ENCODE data around the gene OTOF. TPM values are rescaled to one million over a fixed set of nuclear protein-coding genes. Genes with fewer than 3 reads are reported as not detected.

Gene OTOF
- total RNA-seq, 1 experiment from 2014 or later = 0.10 TPM

- ChIA-PET POLR2A (no interaction called here), CTCF (no interaction called here), RAD21 (ENCODE audit: low non-redundant PET in 1 of 2, low total read pairs in 2 of 2, uncharacterized antibody in 2 of 2, unreplicated experiment in 2 of 2) (no interaction called here)
- ATAC-seq (no peak), DNase-seq (ENCODE audit: low read depth, low spot score) (no peak)
- BruUV-seq (replicated peaks) = no TSS peak
- intact Hi-C loops (cut with micrococcal nuclease) = no loop called here
- Histone ChIP-seq H4K20me1 (ENCODE audit: insufficient read depth) (no peaks in the 10 kb centered on the region), H2AFZ (ENCODE audit: low read depth, low read length, poor library complexity, severe bottlenecking) (no peak overlapping the region), H3K4me3 (replicated peaks in 1 of 2; ENCODE audit: low read depth in 1 of 2, low read length in 2 of 2) (no peak overlapping the region), H3K36me3 (ENCODE audit: control insufficient read depth in 1 of 2, insufficient read depth in 2 of 2, low read length in 2 of 2) (no peaks in the 10 kb centered on the region), H3K9me3 (ENCODE audit: control insufficient read depth in 1 of 2, insufficient read depth in 1 of 2, low read depth in 1 of 2, low read length in 2 of 2) (no peaks in the 10 kb centered on the region), H3K27ac (ENCODE audit: low read depth, low read length) (no peak overlapping the region), H3K4me1 (ENCODE audit: control insufficient read depth in 1 of 2, insufficient read depth in 2 of 2, low read length in 2 of 2) (no peaks in the 10 kb centered on the region), H3K27me3 (ENCODE audit: insufficient read depth, low read length) (0 out of 2 replicates have a peak, but pooled peaks cover 4% of the 10 kb centered on the region), H3K9me2 (ENCODE audit: insufficient read depth) (no peaks in the 10 kb centered on the region), H3K4me2 (ENCODE audit: low read length) (no peak overlapping the region), H3K9ac (ENCODE audit: low read length) (no peak overlapping the region), H3K79me2 (ENCODE audit: insufficient read depth, low read length) (no peaks in the 10 kb centered on the region)
- TF ChIP-seq RAD21 (IDR thresholded peaks at IDR 0.05; ENCODE audit: low read depth) = no peak
- no peak for TF ChIP-seq POLR2A (IDR thresholded peaks at IDR 0.05; ENCODE audit: borderline replicate concordance, extremely low read depth, insufficient read depth, insufficient read length)
- TF ChIP-seq ZBTB33 (IDR thresholded peaks at IDR 0.05; ENCODE audit: extremely low read depth, insufficient replicate concordance, low read length) = no peak
- TF ChIP-seq YY1 (IDR thresholded peaks at IDR 0.05; ENCODE audit: extremely low read depth, insufficient replicate concordance, low read depth, low read length) = no peak
- TF ChIP-seq REST (IDR thresholded peaks at IDR 0.05; ENCODE audit: low read depth) = no peak
- no peak for TF ChIP-seq SP1 (IDR thresholded peaks at IDR 0.05; ENCODE audit: low read depth)
- TF ChIP-seq FOSL1 (IDR thresholded peaks at IDR 0.05; ENCODE audit: low read depth) = no peak
- no peak for TF ChIP-seq EGR1 (IDR thresholded peaks at IDR 0.05; ENCODE audit: low read depth)
- no peak for TF ChIP-seq CEBPB (IDR thresholded peaks at IDR 0.05; ENCODE audit: low read depth)
- TF ChIP-seq CTCF (IDR thresholded peaks at IDR 0.05 in 2 of 3, conservative IDR thresholded peaks at IDR 0.05 in 1 of 3; ENCODE audit: borderline replicate concordance in 1 of 3, insufficient read depth in 1 of 3, low read depth in 2 of 3, low read length in 2 of 3) = no peak
- TF ChIP-seq MAX (IDR thresholded peaks at IDR 0.05) = no peak
- TF ChIP-seq ATF3 (IDR thresholded peaks at IDR 0.05) = no peak
- no peak for TF ChIP-seq ELF1 (IDR thresholded peaks at IDR 0.05; ENCODE audit: borderline replicate concordance, low read depth)
- no peak for TF ChIP-seq CBX3 (IDR thresholded peaks at IDR 0.05; ENCODE audit: low read depth)
- no peak for TF ChIP-seq SRF (IDR thresholded peaks at IDR 0.05; ENCODE audit: low read depth)
Measured at GRCh38 chr2:26483957-26484565, 6.1 kb upstream of the OTOF start.

All from HCT116 (cell line).